HG02763 (cell line): ENCODE data around the gene TAF5L.

Experiments used
- ATAC-seq: cut with Tn5 transposase; IDR thresholded peaks from one replicate; pipeline ENCODE4 v1.9.1; 2021; ENCODE audit warnings: mild to moderate bottlenecking, moderate library complexity; ENCODE audit not compliant: unreplicated experiment

Gene TAF5L

DNA sequence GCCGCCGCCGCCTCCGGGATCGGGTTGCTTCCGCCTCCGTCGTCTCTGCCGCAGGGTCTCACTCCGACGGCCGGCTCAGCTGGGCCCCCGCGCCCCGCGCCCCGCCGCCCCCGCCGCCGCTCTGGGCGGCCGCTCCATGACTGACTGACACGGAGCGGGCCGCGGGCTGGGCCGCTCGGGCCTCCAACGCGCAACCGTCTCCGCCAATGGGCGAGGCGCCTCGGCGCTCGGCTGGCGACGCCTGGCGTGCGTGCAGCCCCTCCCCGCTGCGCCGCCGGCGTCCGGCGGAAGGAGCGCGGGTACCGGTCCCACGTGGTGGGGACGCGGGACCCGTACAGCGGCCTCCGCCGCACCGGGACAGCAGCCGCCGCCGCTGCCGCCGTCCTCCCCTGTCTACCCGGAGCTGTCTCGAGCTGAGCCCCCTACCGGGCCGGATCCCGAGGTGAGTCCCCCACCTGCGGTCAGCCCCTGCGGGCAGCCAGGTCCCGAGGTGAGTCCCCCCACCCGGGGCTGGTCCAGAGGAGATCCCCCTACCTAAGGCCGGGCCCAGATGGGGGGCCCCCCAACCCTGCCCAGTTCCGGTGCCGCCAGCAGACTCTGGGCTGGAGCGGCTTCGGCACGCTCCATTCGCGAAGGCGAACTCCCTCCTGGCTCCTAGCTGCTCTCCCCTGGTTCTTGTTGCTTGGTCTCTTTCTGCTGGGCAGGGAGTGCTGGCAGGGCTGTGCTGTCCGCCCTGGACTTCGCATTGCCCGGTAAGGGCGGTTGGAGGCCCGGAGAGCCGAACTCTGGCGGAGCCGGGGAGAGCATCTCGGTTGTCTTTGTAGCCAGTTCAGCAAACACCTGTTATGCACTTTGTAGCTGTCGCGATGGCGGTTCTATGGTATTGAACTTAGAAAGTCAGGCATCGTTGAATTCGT lies at the start of gene TAF5L, which contains the start of gene URB2:
TAF5L (minus strand) TSS at position 208 of the 917 bp plus-strand sequence. CDS start 11,640 bp downstream, outside the sequence.
URB2 (plus strand) TSS at position 333 of the 917 bp plus-strand sequence. CDS start 1,387 bp downstream, outside the sequence.
- ATAC-seq, result peak; percentile 83

DNA sequence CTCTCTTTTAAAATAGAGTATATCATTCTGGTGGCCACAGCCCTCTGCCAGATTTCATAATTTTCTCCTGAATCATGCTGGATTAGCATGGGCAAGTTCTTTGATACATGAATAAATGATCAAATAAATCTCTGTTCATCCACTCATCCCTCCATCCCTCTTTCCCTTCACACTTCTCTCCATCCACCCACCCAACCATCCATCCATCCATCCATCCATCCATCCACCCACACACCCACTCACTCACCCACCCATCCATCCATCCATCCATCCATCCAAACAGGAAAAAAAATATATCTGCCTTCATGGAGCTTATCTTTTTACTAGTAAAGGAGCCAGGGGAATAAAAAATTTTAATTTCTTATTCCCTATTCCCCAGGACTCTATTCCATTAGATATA lies 49.5 kb upstream of the TAF5L start:
- ATAC-seq, result no peak

DNA sequence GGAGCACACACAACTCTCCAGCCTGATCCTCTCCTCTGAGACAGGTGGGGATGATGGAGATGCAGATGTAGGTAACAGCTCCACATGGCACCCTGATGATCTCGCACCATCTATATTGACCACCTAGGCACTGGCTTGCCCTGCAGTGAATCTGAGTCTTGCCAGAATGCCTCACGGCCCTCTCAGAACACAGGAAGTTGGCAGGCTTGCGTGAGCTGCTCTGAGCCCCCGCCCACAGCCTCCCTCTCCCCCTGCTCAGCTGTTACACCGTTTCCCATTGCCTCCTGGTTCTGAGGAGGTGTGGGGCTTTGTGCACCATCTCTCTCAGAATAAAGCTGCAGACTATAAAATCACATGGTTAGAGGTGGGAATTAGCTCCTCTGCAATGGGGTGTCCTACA lies 48.1 kb upstream of the TAF5L start:
- ATAC-seq, result no peak

DNA sequence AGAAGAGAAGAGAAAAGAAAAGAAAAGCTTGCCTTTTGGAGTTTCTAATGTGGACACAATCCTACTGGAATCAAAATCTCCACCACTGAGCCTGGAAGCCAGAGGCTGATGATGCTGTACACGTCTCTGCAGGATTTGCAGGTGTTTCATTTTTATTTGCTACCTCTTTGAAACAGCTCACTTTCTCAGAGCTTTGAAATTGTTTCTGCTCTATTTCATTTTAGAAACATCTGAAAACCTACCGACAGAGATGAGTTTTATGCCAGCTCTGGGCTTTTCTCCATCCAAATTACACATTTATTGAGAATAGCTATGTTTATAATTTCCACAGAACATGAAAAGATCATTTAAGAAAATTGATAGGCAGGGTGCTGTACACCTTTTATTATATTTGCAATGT lies 46.3 kb upstream of the TAF5L start:
- ATAC-seq, result no peak

DNA sequence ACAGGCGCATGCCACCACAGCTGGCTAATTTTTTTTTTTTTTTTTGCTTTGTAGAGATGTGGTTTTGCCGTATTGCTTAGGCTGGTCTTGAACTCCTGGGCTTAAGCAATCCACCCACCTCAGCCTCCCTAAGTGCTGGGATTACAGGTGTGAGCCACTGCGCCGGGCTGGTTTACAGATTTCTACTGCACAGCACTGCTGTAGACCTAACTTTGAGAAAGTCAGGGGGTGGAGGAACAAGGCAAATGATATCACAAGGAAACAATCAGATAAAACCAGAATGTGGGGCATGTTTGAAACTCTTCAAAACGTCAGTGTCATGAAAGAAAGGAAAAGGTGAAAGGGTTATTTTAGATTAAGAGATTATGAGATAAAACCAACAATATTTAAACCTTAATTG lies 45.4 kb upstream of the TAF5L start:
- ATAC-seq, result no peak

DNA sequence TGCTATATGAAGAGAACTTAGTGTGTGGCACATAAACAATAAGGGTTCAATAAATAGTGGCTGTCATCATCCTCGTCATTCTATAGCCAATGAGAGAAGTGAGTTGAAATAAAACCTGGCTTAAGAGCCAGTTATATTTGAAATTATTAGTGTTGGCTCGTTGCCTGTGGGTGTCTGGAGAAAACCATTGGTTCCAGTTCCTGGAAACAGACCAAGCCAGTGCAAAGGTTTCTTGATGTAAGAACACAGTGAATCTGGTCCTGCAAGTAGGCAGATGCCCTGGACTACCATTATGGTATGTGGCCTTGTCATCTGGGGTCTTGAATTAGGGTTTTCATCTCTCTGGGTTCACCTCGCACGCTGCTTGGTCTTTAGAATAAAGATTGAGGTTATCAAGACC lies 43.4 kb upstream of the TAF5L start:
- no peak for ATAC-seq

DNA sequence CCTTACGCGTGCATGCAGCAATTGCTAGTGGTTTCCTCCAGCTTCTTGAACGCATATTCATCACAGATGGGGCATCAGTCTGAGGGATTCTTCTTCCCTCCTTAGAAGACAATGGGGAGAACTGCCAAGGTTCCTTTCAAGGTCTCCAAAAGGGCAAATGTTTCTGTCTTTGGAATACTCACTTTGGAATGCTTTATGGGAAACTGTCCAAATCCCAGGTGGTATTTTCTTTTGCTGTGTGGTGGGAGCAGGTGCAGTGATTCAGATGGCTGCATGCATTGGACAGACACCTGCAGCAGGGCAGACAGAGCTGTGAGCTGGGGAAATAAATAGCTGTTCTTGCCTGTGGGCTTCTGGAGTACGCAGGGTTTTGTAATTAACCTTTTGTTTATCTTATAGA lies 40.7 kb upstream of the TAF5L start:
- no peak for ATAC-seq

DNA sequence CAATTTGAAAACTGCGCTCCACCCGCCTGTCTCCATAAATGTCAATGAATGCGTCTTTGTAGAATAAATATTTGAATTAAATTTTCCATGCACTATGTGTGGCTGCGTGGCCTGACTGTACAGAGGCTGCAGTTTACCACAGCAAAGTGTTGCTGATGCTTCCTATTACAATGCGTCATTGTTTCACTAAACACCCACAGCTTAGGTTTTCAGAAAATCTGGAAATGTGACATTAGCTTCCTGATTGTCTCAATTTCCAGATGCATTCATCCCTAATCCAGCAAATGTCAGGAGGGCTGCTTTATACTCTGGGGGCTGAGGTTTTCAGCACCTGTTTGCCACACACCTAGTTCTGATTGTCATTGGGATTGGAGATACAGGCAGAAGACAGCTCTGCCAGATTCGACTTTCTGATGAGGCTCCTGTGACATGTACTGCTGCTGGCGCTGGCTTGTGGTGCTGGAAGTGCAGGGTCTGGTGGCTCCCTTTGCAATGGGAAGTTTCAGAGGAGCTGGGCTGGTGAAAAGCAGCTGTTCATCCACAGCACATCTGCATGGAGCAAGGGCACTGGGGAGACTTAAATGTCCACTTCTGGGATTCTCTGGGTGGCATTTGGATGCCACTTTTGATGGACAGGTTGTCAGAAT lies 40.1 kb upstream of the TAF5L start:
- ATAC-seq, result no peak

DNA sequence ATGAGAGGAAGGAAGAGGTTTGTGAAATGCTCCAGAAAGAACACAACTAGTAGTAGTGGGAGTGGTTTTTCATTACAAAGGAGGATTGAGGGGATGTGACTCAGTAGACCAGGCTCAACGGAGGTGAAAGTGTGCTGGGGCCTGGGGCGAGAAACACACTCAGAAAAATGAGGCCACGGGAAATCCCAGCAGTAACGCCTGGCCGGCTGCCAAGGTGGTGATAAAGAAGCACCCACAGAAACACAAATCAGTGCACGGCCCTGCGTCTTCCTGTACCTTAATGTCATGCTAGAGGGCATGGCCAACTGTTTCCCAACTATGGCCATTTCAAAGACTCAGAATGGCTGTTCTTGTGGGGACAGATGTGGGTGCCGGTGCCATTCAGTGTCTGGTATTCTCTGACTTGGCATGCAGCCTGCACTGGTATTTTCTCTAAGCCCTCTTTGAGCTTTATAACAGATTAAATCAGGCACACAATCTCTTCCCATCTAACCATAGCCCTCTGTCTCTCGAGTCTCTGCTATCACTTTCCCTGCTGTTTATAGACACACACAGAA lies 38.3 kb upstream of the TAF5L start:
- no peak for ATAC-seq

DNA sequence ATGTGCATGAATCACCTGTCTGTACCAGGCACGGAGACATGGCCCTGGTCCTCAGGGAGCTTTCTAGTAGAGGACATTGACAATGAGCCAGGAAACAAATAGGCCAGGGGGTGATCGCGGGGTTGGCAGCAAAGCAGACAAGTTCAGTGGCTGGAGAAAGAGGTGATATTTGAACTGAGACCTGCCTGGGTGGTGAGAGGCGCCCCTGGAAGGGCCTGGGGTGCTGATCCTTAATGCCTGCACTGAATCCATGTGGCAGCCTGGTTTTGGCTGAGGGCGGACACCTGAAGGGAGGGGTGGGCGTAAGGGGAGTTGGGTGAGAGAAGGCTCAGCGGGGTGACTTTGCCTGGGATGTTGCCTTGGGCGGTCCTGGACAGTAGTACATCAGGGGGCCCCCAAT lies 36.0 kb upstream of the TAF5L start:
- ATAC-seq, result no peak

DNA sequence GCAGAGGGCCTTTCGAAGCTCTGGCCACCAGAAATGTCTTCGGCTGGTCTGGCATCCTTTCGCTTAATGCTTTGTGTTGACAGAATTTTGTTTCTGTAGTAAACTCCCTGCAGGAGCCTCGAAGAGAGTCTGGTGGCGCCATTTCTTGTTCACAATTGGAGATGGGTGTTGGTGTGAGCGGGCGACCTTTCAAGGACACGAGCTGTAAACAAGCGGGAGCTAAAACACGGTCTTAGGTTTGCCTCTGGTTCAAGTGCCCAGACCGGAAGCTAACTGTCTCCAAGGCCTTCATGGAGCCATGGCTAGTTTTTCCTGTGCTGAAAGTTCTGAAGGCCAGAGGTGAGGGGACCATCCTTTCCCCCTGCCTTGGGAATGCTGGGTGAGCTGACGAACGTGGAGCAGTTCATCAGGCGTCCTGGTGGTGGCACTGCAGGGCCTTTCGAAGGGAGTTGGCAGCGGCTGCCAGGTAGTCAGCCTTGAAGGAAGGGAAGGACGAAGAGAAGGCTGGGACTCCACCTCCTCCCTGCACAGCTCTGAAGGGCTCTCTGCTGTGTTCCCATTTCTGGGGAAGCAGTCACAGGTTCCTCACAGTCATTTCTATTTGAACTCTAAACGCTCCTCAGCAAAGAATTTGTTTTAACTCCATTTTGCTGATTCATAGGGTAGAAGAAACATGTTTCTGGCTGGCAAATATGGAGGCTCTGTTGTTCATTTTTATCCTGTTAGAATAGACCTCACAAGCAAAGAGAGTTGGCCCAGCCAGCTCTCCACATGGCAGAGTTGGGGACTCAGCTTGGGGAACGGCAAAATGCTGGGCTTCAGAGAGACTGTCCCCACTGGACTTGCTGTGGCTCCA lies 35.3 kb upstream of the TAF5L start:
- ATAC-seq, result peak; percentile 68

DNA sequence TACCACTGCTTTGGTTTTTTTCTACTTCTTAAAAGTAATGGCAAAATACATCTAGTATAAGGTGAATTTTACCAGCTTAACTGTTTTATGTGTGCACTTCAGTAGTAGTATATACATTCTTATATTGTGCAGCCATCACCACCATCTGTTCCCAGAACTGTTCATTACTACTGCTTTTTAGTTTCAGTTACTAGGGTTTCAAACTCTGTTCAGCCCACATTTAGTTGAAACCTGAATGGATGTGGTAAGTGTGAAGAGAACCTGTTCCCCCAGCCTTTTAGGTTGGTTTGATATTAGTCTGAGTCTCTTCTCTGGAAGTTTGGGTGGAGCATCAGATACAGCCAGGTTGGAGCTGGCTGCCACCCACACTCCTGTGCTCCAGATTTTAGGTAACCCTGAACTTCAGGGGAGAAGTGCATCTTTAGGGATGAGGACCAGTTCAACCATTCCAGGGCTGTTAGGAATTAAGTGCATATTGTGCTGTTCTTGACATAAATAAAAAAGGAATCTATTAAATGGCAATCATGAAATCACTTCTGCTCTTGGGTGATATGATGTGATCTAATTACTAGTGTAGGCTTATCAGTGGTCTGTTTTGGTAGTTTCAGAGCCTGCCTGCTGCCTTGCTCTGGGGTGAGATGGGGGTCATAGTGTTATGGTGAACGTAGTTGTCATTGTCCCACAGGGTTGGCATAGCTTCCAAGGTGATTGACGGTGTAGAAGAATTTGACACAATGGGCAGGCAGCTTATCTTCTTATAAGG lies 32.3 kb upstream of the TAF5L start:
- ATAC-seq, result no peak

DNA sequence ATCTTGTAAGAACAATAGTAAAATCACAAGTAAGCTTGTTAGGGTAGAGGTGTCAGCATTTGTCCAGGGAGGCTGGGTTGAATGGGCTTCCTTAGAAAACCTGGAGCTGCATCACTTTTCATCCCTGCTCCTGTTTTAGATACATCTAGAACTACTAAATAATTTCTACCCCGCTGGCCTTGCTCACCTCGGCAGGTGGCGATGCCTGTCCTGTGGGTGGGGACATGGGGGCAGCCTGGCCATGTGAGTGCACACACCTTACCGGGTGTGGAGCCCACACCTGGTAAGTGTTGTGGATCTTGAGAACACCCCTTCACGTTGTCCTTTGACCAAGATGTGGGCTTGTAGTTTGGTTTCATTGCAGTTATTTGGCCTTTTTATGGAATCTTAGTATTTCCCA lies 29.9 kb upstream of the TAF5L start:
- ATAC-seq, result no peak

DNA sequence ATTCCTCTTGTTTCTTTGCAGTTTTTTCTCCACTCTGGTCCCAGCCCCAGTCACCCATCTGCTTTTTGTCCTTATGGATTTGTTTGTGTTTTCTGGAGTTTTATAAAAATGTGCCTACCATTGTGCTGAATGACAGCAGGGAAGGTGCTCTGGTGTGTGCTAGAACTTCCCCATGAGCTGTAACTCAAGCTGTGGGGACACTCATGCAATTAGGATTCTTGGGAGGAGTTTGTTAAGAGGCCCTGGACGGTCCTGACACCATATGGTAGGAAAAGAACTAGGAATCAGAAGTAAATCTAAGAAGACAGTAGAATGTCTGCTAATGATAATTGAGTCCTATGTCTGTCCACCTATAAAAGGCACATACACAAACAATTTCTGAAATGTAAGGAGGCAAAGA lies 27.5 kb upstream of the TAF5L start:
- ATAC-seq, result no peak

DNA sequence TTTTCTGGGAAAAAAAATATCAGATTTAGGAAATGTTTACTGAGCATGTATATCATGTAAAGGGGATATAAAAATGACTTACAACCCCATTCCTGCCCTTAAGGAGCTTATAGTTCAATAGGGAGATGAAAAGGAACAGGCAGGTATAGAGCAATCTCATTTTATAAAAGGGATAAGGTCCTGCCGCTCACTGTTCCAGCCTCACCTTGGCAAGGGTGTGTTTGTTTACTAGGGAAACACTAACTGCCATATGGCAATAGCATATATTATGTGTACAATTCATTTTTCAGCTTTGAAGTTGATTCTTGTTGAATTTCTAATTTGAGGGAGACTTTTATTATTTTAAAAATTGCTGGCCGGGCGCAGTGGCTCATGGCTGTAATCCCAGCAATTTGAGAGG lies 25.6 kb upstream of the TAF5L start:
- ATAC-seq, result no peak

DNA sequence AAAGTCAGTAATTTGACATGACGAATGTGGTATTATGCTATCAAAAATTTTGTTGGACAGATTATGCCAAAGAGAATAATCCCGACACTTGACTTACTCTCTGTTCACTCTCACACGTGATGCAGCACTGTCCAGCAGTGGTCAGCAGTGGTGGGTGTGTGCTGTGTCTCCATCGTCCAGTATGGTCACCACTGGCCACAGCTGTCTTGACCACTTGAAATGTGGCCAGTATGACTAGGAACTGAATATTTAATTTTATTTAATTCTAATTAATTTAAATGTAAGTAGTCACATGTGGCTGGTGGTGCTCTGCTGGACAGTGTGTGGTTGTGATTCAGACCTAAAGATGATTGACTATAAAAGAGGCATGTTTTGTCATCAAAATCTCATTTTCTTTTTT lies 24.1 kb upstream of the TAF5L start:
- no peak for ATAC-seq

DNA sequence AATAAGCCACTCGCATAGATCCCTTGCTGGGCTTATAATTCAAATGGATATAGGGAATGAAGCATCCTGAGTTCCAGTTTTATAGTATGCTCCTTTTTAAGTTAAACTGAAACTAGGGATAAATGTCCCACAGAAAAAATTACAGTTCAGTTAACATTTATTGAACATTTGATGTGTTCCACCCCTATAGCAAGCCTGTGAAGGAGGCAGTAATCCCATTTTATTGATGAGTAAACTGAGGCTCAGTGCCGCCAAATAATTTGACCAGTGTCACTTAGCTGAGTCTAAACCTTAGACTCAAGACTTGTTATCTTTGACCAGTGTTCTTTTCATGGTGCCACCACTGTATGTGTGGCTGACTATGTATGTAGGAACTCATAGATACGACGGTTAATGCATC lies 22.5 kb upstream of the TAF5L start:
- no peak for ATAC-seq

DNA sequence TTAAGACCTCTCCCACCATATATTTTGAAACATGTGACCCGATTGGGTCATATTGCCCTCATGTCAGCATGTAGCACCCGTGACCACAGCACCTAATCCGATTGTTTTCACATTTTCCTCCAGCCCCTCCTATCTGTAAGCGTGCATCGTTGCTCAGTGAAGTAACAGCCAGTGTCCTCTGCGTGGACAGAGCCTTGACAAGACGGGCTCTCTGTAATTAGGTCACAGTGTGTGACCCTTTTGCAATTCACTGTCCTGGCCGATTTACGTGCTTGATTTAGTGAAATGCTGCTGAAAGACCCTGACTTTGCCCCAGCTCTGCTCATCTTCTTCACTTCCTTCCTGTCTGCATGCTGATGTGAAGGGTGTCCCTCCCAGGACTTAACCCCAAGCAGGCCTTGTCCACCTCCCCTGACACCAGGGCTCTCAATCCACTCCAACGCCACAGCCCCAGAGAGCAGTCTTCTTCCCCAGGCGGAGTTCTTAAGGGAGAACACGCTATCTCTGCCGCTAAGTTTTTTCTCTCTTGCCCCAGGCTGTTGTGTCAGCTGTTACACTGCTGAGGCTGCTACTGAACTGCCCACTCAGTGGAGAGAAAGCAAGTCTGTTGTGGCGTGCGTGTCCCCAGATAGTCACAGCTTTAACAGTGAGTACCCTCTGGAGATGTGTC lies 19.5 kb upstream of the TAF5L start:
- no peak for ATAC-seq

DNA sequence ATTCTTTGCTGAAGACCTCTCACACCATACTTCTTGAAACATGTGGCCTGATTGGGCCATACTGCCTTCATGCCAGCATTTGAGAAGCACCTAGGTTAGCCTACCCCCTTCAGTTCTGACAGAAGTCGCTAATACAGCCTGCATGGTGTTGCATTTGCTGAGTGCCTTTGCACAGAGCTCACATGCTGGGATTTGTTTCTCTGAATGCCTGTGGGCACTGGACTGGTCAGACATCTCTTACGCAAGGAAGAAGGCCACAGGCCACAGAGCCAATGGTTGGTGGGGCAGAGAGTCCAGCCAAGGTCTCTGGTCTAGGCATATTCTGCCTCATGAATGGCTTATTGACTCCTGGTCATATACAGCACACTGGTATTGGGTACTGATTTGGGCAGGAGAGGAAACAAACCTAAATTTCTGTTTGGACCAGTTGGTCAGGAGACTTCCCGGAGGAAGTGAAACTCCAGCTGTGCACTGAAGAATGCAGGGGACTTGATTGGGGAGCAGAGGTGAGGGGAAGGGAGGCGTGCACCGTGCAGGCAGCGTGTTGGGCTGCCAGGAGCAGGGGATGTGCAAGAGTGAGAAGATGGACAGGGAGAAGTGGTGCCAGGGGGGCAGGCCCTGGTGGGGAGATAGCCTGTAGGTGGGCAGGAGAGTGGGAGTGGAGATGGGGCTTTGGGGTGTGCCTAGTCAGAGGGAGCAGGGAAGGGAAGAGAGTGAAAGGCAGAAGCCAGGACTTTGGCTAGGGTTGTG lies 18.2 kb upstream of the TAF5L start:
- no peak for ATAC-seq
